ENCODE measurements around the gene CHEK1. TPM values are rescaled to one million over a fixed set of nuclear protein-coding genes. Genes with fewer than 3 reads are reported as not detected.

CHEK1 gene
- total and polyA plus RNA-seq, 9 of the 15 experiments (the other 6 are each of a cell fraction or from before 2014, with no cell fraction given) = 62.6 to 108 (median 87.5) TPM

DNA sequence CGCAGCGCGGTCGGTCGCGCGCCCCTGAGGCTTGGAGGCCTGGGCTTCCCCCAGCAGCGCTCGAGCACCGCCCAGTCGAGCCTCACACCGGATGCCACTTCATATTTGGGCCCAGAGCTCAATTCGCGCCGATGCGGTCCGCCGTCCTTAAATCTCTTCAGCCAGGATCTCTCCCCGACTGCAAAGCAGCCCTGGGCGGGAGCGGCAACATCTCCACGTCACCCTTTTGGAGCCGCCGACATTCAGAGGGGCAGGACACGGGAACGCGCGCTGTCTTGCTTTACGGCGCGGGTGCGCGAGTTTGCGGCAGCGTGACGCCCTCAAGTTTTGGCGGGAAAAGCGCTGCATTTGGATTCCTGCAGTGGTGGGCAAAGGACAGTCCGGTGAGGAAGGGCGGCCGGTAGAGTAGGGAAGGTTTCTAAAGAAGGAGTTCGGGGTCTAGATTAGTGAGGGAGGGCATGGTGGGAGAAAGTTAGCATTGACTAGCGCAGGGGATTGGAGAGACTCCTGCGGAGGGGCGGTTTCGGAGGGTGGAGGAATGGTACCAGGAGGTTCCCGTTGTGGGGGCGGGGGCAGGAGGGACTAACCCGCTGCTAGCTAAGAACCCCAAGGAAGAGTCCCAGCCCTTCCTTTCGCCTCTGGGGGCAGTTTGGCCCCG is 796 bp downstream of the CHEK1 start (continued):
- TF ChIP-seq, protein P1, sequence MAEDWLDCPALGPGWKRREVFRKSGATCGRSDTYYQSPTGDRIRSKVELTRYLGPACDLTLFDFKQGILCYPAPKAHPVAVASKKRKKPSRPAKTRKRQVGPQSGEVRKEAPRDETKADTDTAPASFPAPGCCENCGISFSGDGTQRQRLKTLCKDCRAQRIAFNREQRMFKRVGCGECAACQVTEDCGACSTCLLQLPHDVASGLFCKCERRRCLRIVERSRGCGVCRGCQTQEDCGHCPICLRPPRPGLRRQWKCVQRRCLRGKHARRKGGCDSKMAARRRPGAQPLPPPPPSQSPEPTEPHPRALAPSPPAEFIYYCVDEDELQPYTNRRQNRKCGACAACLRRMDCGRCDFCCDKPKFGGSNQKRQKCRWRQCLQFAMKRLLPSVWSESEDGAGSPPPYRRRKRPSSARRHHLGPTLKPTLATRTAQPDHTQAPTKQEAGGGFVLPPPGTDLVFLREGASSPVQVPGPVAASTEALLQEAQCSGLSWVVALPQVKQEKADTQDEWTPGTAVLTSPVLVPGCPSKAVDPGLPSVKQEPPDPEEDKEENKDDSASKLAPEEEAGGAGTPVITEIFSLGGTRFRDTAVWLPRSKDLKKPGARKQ (CRISPR knock-in tag; IDR thresholded peaks at IDR 0.05) = no peak
- TF ChIP-seq ZNF143 (CRISPR knock-in tag; IDR thresholded peaks at IDR 0.05) (no peak), TEAD1 (CRISPR knock-in tag; IDR thresholded peaks at IDR 0.05) (peak; percentile 57 to 94; a peak in 3 of 4 replicates), PRMT5 (CRISPR knock-in tag; IDR thresholded peaks at IDR 0.05) (no peak), ZZZ3 (IDR thresholded peaks at IDR 0.05) (peak; percentile 92), TAF7 (tag; IDR thresholded peaks at IDR 0.05) (peak; percentile 100), CCNT2 (IDR thresholded peaks at IDR 0.05; ENCODE audit: borderline replicate concordance, extremely low read depth, insufficient read length, low read depth, low read length) (peak; percentile 15), RBM25 (IDR thresholded peaks at IDR 0.05; ENCODE audit: low read depth, low read length, severe bottlenecking) (no peak), ESRRB (CRISPR knock-in tag; IDR thresholded peaks at IDR 0.05; ENCODE audit: borderline replicate concordance) (no peak), SRSF3 (IDR thresholded peaks at IDR 0.05; ENCODE audit: insufficient read depth, low read length) (no peak), HNRNPLL (IDR thresholded peaks at IDR 0.05; ENCODE audit: low read depth, low read length, poor library complexity, severe bottlenecking) (peak; percentile 65), CAMTA2 (CRISPR knock-in tag; conservative IDR thresholded peaks at IDR 0.05) (no peak), NFIX (CRISPR knock-in tag; IDR thresholded peaks at IDR 0.05; ENCODE audit: low read depth) (no peak), SNIP1 (IDR thresholded peaks at IDR 0.05; ENCODE audit: low read depth) (no peak; the same call in 1 of the 2 replicates), PRPF4 (IDR thresholded peaks at IDR 0.05; ENCODE audit: insufficient read depth, low read depth, low read length, poor library complexity, severe bottlenecking) (no peak), OTX1 (CRISPR knock-in tag; IDR thresholded peaks at IDR 0.05) (peak; percentile 92; the same call in 1 of the 2 replicates), CREM (IDR thresholded peaks at IDR 0.05; ENCODE audit: low read depth) (peak; percentile 95), DIDO1 (tag; IDR thresholded peaks at IDR 0.05; ENCODE audit: low read depth) (0 out of 2 replicates have a peak, but pooled peaks have one; percentile 41), ZNF140 (CRISPR knock-in tag; IDR thresholded peaks at IDR 0.05) (no peak), SMARCE1 (IDR thresholded peaks at IDR 0.05) (peak; percentile 12; the same call in 1 of the 2 replicates), HIVEP1 (CRISPR knock-in tag; IDR thresholded peaks at IDR 0.05) (no peak)
- TF ChIP-seq, protein P2, sequence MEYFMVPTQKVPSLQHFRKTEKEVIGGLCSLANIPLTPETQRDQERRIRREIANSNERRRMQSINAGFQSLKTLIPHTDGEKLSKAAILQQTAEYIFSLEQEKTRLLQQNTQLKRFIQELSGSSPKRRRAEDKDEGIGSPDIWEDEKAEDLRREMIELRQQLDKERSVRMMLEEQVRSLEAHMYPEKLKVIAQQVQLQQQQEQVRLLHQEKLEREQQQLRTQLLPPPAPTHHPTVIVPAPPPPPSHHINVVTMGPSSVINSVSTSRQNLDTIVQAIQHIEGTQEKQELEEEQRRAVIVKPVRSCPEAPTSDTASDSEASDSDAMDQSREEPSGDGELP (CRISPR knock-in tag; IDR thresholded peaks at IDR 0.05; ENCODE audit: borderline replicate concordance) = peak; percentile 84
- TF ChIP-seq, protein P3, sequence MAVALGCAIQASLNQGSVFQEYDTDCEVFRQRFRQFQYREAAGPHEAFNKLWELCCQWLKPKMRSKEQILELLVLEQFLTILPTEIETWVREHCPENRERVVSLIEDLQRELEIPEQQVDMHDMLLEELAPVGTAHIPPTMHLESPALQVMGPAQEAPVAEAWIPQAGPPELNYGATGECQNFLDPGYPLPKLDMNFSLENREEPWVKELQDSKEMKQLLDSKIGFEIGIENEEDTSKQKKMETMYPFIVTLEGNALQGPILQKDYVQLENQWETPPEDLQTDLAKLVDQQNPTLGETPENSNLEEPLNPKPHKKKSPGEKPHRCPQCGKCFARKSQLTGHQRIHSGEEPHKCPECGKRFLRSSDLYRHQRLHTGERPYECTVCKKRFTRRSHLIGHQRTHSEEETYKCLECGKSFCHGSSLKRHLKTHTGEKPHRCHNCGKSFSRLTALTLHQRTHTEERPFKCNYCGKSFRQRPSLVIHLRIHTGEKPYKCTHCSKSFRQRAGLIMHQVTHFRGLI (CRISPR knock-in tag; IDR thresholded peaks at IDR 0.05) = no peak
- TF ChIP-seq, protein P4, sequence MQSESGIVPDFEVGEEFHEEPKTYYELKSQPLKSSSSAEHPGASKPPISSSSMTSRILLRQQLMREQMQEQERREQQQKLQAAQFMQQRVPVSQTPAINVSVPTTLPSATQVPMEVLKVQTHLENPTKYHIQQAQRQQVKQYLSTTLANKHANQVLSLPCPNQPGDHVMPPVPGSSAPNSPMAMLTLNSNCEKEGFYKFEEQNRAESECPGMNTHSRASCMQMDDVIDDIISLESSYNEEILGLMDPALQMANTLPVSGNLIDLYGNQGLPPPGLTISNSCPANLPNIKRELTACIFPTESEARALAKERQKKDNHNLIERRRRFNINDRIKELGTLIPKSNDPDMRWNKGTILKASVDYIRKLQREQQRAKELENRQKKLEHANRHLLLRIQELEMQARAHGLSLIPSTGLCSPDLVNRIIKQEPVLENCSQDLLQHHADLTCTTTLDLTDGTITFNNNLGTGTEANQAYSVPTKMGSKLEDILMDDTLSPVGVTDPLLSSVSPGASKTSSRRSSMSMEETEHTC (IDR thresholded peaks at IDR 0.05) = no peak; the same call in 1 of the 2 replicates
